ENCODE measurements around the gene AP2M1. TPM values are rescaled to one million over a fixed set of nuclear protein-coding genes. Genes with fewer than 3 reads are reported as not detected.
A peak's percentile ranks its signal among the peaks of the same experiment; 100 is the strongest.

The AP2M1 gene
- total RNA-seq, 1 donor from 2014 or later, result 419 TPM

- DNase-seq, result peak; percentile 64
Measured at GRCh38 chr3:184229394-184230080, 54.9 kb downstream of the AP2M1 start, which contains the start of gene VWA5B2. VWA5B2 (plus strand) TSS chr3:184229585; CDS start chr3:184230529, 944 bp downstream.

- DNase-seq, result no peak
Measured at GRCh38 chr3:184230081-184230602, 55.5 kb downstream of the AP2M1 start.

- no peak for DNase-seq
Measured at GRCh38 chr3:184230603-184231528, 56.2 kb downstream of the AP2M1 start.

- no peak for DNase-seq
Measured at GRCh38 chr3:184231671-184232070, 57.0 kb downstream of the AP2M1 start.

- DNase-seq, result no peak
Measured at GRCh38 chr3:184233127-184233843, 58.6 kb downstream of the AP2M1 start.

Other genes starting within 250 kb of the AP2M1 start
- 13.7 and 19.1 TPM in 2 replicates for gene ABCC5, start 157.0 kb upstream of the AP2M1 start, total RNA-seq
- gene HTR3D, start 143.1 kb upstream of the AP2M1 start, total RNA-seq, result not detected in 2 replicates
- gene HTR3C, start 121.8 kb upstream of the AP2M1 start, total RNA-seq, result 0.19 TPM in 1 of 2 replicates, not detected in the other
- gene HTR3E, start 77.8 kb upstream of the AP2M1 start, total RNA-seq, result not detected in 2 replicates
- gene EIF2B5, start 39.5 kb upstream of the AP2M1 start, total RNA-seq, result 43.7 and 44.2 TPM in 2 replicates
- gene DVL3, start 19.5 kb upstream of the AP2M1 start, total RNA-seq, result 33.5 and 36.9 TPM in 2 replicates
- 44.5 and 58.4 TPM in 2 replicates for gene ABCF3, start 11.3 kb downstream of the AP2M1 start, total RNA-seq
- 0.05 and 0.17 TPM in 2 replicates for gene VWA5B2, start 54.7 kb downstream of the AP2M1 start, total RNA-seq
- gene ALG3, start 74.1 kb downstream of the AP2M1 start, total RNA-seq, result 36.8 and 40.6 TPM in 2 replicates
- gene EEF1AKMT4, start 74.8 kb downstream of the AP2M1 start, total RNA-seq, result 3.0 and 4.8 TPM in 2 replicates
- not detected in 2 replicates for gene CAMK2N2, start 86.7 kb downstream of the AP2M1 start, total RNA-seq
- gene ECE2, start 101.2 kb downstream of the AP2M1 start, total RNA-seq, result not detected in 2 replicates
- gene PSMD2, start 124.4 kb downstream of the AP2M1 start, total RNA-seq, result 411 and 593 TPM in 2 replicates
- gene EIF4G1, start 139.8 kb downstream of the AP2M1 start, total RNA-seq, result 217 and 574 TPM in 2 replicates
- gene FAM131A, start 162.7 kb downstream of the AP2M1 start, total RNA-seq, result 32.9 and 50.5 TPM in 2 replicates
- gene CLCN2, start 186.8 kb downstream of the AP2M1 start, total RNA-seq, result 3.2 and 5.4 TPM in 2 replicates
- gene POLR2H, start 186.9 kb downstream of the AP2M1 start, total RNA-seq, result 91.2 and 135 TPM in 2 replicates
- not detected in 2 replicates for gene THPO, start 203.4 kb downstream of the AP2M1 start, total RNA-seq
- gene CHRD, start 205.2 kb downstream of the AP2M1 start, total RNA-seq, result 0.23 and 0.34 TPM in 2 replicates

All from dermis blood vessel endothelial cell (primary cell).